Fibroblast of the conjunctiva (primary cell): ENCODE measurements around the gene HK1.

Experiments
- DNase-seq: peaks from one replicate; pipeline ENCODE4 v3.0.0-alpha.2; 2010; ENCODE audit warnings: low read depth

The HK1 gene

GRCh38 chr10:69406302-69406811, 128.1 kb downstream of the HK1 start:
- peak; percentile 17 for DNase-seq

GRCh38 chr10:69406816-69407580, 128.7 kb downstream of the HK1 start:
- DNase-seq = no peak

DNA sequence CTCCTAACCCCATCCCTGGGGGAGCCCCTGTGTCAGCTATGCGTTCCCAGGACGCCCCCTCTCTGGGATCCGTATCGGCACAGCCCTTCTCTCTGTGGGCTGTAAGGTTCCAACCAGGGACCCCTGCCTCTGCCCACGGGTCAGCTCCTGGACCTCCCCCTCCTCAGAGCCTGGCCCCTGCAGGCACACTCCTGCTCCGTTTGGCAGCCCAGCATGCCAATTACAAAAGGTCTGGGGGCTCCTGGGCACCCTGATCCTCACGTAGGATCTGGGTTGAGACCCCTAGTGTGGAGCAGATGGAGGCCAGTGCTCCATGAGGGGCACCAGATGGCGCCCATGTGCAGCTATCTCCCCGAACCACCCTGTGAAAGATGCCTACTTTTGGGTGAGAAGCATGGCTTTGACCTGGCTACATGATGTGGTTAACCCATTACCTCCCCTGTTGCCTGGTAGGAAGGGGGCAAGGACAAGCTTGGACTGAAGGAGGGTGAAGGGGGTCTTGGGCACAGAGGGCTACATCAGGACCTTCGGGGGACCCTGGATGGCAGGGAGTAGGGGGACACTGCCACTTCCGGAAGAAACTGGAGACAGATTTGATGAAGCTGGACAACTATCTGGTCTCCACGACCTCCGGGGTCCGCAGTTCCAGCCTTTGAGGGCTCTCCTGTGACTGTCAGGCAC, 129.5 kb downstream of the HK1 start:
- DNase-seq = no peak

GRCh38 chr10:69408318-69409175, 130.3 kb downstream of the HK1 start:
- peak; percentile 93 for DNase-seq

DNA sequence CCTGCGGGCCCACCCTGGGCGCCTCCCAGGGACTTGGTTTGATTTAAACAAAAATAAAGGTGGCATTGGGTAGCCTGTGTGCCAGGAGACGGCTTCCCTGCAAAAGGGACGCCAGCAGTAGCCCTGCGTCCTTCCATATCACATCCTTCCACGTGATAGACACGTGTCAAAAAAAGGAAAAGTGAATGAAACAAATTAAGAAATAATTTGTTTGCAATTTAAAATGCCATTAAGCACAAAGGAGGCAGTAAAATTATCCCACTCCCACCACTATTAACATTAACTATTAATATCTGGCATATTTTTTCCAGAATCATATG, 130.8 kb downstream of the HK1 start:
- DNase-seq = no peak

- no peak for DNase-seq
Observed at GRCh38 chr10:69409968-69410367, 131.7 kb downstream of the HK1 start.

DNA sequence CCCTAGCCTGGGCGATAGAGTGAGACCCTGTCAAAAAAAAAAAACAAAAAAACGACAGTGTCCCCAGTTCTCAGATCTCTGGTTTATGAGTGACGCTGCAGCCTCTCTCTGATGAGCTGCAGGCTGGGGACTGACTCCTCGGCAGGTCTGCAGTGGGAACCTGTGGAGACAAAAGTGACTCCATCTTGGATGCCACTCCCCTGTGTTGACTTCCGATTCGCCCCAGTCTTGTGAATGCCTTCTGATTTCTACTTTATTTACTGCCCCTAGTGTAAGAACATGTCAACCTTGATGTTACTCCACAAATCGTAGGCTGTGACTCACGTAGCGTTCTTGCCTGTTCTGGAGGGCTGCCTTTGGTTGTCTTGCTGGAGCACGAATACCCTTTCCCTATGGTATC, 132.2 kb downstream of the HK1 start:
- no peak for DNase-seq

DNA sequence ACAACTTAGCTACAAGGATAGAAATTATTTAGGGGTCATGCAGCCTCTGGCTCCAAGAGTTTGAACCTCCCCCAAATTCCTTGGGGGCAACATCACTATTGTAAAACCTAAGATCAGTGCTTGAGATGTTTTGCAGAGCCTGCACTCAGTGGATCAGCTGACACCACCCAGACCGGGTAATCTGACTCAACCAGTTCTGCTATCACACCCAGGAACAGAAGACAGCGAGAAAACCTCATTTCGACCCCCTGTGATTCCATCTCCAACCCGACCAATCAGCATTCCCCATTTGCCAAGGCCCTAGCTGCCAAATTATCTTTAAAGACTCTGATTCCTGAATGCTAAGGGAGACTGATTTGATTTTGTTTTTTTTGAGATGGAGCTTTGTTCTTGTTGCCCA, 133.2 kb downstream of the HK1 start:
- no peak for DNase-seq

DNA sequence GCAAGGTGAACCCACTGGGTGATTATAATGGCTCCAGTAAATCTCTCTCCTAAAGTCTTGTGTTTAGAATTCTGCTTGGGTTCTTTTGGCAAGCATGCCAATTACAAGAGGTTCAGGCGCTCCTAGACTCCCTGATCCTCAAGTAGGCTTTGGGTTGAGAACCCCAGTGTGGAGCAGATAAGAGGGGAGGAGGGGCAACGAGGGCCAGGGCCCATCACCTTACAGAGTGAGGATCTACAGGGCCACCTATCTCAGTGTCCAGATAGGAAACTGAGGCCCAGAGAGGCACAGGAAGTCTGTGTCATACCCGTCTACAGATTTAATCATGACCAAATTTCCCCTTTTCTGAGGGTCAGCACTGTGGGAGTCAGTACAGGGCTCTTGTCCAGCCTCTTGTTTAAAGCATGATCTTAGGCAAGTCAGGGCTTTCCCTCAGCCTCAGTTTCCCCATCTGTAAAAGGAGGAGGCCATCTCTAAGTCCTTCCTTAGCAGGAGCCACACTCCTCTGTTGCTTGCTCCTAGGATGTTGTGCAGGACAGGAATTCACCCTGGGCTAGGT, 134.0 kb downstream of the HK1 start:
- no peak for DNase-seq

GRCh38 chr10:69413221-69413865, 135.0 kb downstream of the HK1 start:
- DNase-seq = peak; percentile 53

- DNase-seq = no peak
Observed at GRCh38 chr10:69414036-69415018, 136.0 kb downstream of the HK1 start.

DNA sequence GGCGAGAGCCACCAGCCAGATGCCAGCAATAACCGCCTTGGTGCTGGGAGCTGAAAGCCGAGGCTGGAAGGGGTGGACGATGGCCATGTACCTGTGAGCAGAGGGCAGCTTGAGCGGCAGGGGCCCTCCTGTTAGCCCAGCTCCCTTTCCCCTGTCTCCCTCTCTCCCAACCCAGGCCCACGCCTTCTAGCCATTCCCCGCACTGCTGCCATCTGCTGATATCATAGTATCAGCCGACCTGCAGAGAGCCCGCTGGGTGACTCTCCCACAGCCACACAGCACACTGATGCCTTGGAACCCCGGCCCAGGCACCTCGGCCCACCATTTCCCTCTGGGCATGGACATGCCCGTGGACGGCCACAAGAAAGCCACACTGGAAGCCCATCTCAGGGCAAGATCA, 136.8 kb downstream of the HK1 start:
- DNase-seq = no peak

DNA sequence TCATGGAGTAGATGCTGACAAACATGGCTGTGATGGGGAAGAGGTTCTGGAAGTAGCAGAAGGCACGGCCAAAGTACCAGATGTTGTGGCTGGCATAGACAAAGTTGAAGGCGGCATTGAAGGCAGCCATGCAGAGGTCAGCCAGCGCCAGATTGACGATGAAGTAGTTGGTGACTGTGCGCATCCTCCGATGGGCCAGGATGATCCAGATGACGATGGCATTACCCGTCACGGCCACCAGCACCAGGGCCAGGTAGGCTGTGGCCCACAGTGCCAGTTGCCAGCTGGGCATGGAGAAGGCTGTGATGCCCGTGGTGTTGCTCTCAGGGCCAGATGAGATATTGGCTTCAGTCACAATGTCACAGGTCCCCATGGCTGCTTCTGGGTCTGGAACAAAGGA, 137.7 kb downstream of the HK1 start:
- DNase-seq = no peak

GRCh38 chr10:69416695-69417094, 138.4 kb downstream of the HK1 start, which contains the start of gene TACR2:
Gene TACR2, minus strand, starts transcription at chr10:69416918. Its CDS starts 595 bp downstream, at chr10:69416323.
- DNase-seq = no peak

DNA sequence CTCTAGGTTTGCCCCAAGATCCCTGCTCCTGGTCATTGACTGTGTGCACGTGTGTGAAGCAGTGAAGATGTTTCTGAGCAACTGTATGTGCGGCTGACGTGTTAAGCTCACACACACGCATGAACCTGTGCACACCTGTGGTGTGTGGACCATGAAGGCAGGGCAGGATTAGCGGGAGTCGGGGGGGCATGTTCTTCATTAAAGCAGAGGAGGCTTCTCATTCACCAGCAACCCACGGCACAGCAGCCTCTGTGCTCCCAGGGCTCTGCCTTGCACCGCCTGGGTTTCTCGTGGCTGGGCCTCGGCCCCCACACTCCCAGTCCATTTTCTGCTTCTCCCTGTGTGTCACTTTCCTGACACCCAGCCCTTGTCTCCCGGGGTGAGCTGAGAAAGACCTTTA, 139.2 kb downstream of the HK1 start:
- DNase-seq = no peak

- no peak for DNase-seq
Observed at GRCh38 chr10:69418052-69418752, 139.9 kb downstream of the HK1 start.

DNA sequence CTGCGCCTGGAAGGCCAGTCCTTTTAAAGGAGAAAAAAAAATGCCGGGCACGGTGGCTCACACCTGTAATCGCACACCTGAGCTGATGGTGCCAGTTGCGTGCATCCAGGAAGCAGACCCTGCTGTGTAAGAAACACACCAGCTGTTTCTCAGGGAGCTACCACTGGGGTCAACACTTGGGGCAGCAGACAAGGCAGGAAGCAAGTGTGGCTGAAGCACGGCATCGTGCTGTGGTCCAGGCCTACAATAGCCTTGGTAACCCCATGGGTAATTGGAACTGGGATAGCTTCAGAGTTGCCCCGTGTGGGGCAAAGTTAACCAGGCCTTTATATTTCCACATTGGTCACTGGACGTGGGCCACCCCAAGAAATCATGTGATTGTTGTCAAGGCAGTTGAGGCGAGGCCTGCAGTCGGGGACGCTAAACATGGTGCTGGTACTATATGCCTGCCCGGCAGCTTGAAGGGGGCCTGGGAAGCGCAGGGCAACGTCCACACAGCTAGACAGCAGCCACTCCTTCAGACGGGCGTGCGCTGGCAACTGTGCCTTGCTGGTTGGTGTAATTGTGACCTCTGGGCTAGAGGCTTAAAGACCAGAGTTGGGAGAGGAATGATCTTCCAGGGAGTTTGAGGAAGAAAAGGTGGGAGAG, 140.9 kb downstream of the HK1 start:
- no peak for DNase-seq

DNA sequence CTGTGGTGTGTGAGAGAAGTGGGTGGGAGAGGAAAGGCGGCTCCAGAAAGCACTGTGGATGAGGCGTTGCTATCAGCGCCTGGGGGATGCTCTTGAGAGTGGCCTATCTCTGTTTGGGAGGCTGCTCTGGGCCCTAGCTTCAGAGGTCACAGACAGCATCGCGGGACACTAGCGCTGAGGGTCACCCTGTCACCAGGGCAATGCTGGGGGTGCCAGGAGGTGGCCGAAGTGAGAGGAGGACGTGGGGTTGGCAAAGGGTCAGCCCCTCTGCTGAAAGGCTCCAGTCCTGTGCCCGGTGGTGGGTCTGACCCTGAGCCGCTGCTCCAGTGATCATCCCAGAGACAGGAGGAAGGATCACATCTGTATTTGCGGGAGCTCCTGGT, 141.4 kb downstream of the HK1 start:
- no peak for DNase-seq

DNA sequence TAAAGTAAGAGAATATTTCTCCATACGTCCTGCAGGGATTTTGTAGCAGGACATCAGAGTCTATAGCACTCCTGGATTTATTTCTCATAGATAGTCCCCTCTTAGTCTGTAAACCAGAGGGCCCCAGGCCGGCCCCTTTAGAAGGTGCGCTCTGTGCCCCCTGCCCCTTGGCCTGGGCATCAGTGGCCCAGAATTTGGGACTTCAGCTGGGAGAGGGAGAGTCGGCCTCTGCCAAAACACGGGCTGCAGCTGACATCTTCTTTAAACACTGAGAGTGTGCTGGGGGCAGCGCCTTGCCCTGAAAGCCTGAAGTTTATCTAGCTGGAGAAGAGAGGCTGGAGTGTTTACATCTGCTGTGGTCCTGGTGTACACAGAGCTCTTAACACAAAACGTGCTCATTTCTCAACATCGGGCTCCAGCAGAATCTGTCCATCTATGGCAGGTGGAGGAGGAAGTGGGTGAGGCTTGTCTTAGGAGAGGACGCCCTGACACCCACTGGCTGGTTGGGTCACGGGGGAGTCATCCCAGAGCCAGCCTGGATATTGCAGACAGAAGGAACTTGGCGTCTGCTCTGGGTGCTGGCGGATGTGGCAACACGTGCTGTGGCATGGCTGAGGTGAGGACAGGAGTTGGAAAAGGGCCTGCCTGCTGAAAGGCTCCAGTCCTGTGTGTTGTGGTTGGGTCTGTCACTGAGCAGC, 143.5 kb downstream of the HK1 start:
- no peak for DNase-seq
